Muscle layer of colon (tissue), 2 donors: Measurements from ENCODE around the gene RELN.
"Not testable (repeated sequence)": the region's sequence is repeated elsewhere in the genome, so short reads cannot be mapped to it uniquely, and the experiment has no call there.

Experiments
- H3K27ac ChIP-seq: one replicate; pipeline ENCODE4 v1.7.0; 2013; ENCODE audit warnings: low read depth, mild to moderate bottlenecking, low read length, moderate library complexity
- H3K27me3 ChIP-seq, 2 donors: one replicate each; pipeline ENCODE4 v1.7.0; 2013; ENCODE audit warnings: low read length in 2 of 2, mild to moderate bottlenecking in 2 of 2; ENCODE audit not compliant: insufficient read depth in 2 of 2, control insufficient read depth in 1 of 2
- H3K36me3 ChIP-seq: one replicate; pipeline ENCODE4 v1.7.0; 2013; ENCODE audit warnings: mild to moderate bottlenecking, low read length; ENCODE audit not compliant: insufficient read depth
- H3K4me1 ChIP-seq: one replicate; pipeline ENCODE4 v1.7.0; 2013; ENCODE audit warnings: mild to moderate bottlenecking, low read length; ENCODE audit not compliant: insufficient read depth
- H3K4me3 ChIP-seq, 2 donors: one replicate each; pipeline ENCODE4 v1.7.0; 2013; ENCODE audit warnings: low read length in 2 of 2, low read depth in 1 of 2, mild to moderate bottlenecking in 1 of 2, moderate library complexity in 1 of 2
- H3K9ac ChIP-seq: one replicate; pipeline ENCODE4 v1.7.0; 2013; ENCODE audit warnings: low read length
- H3K9me3 ChIP-seq: one replicate; pipeline ENCODE4 v1.7.0; 2013; ENCODE audit warnings: mild to moderate bottlenecking, low read length
- donor health status: abdominal sarcoma.
- donor health status: Adenocarcinoma of cecum.

The RELN gene

GRCh38 chr7:103821092-103821491, 168.4 kb downstream of the RELN start:
- H3K9me3 ChIP-seq: no peaks in the 10 kb centered on the region
- no peak overlapping the region for H3K4me3 ChIP-seq
- H3K27ac ChIP-seq: no peak overlapping the region
- no peaks in the 10 kb centered on the region for H3K4me1 ChIP-seq
- H3K36me3 ChIP-seq: no peaks in the 10 kb centered on the region
- H3K27me3 ChIP-seq: no peaks in the 10 kb centered on the region
- no peak overlapping the region for H3K9ac ChIP-seq

GRCh38 chr7:103815972-103816371, 173.5 kb downstream of the RELN start:
- not testable (repeated sequence) for H3K4me3 ChIP-seq, H3K4me1 ChIP-seq, H3K9me3 ChIP-seq, H3K9ac ChIP-seq, H3K27ac ChIP-seq, H3K27me3 ChIP-seq, H3K36me3 ChIP-seq

GRCh38 chr7:103813970-103814369, 175.5 kb downstream of the RELN start:
- Histone ChIP-seq H3K36me3 (no peaks in the 10 kb centered on the region), H3K9ac (no peak overlapping the region), H3K27me3 (no peaks in the 10 kb centered on the region), H3K9me3 (no peaks in the 10 kb centered on the region), H3K4me1 (no peaks in the 10 kb centered on the region), H3K27ac (no peak overlapping the region), H3K4me3 (no peak overlapping the region)

- no peaks in the 10 kb centered on the region for H3K36me3 ChIP-seq
- no peaks in the 10 kb centered on the region for H3K27me3 ChIP-seq
- H3K9ac ChIP-seq: no peak overlapping the region
- no peak overlapping the region for H3K27ac ChIP-seq
- no peak overlapping the region for H3K4me3 ChIP-seq
- no peaks in the 10 kb centered on the region for H3K4me1 ChIP-seq
- H3K9me3 ChIP-seq: no peaks in the 10 kb centered on the region
Measured at GRCh38 chr7:103811997-103812396, 177.5 kb downstream of the RELN start.

GRCh38 chr7:103811290-103811689, 178.2 kb downstream of the RELN start:
- Histone ChIP-seq H3K36me3 (no peaks in the 10 kb centered on the region), H3K9me3 (no peaks in the 10 kb centered on the region), H3K4me3 (no peak overlapping the region), H3K27me3 (no peaks in the 10 kb centered on the region), H3K27ac (no peak overlapping the region), H3K9ac (no peak overlapping the region), H3K4me1 (no peaks in the 10 kb centered on the region)

- Histone ChIP-seq H3K4me3 (no peak overlapping the region), H3K9ac (no peak overlapping the region), H3K4me1 (no peaks in the 10 kb centered on the region), H3K27ac (no peak overlapping the region), H3K36me3 (no peaks in the 10 kb centered on the region), H3K9me3 (no peaks in the 10 kb centered on the region), H3K27me3 (no peaks in the 10 kb centered on the region)
Measured at GRCh38 chr7:103810112-103810744, 179.2 kb downstream of the RELN start.

- no peak overlapping the region for H3K4me3 ChIP-seq
- no peaks in the 10 kb centered on the region for H3K36me3 ChIP-seq
- H3K9me3 ChIP-seq: no peaks in the 10 kb centered on the region
- H3K27me3 ChIP-seq: no peaks in the 10 kb centered on the region
- no peaks in the 10 kb centered on the region for H3K4me1 ChIP-seq
- no peak overlapping the region for H3K27ac ChIP-seq
- H3K9ac ChIP-seq: no peak overlapping the region
Measured at GRCh38 chr7:103809229-103809994, 180.0 kb downstream of the RELN start.

- H3K27me3 ChIP-seq: no peaks in the 10 kb centered on the region
- no peak overlapping the region for H3K4me3 ChIP-seq
- no peak overlapping the region for H3K27ac ChIP-seq
- H3K4me1 ChIP-seq: no peaks in the 10 kb centered on the region
- H3K9ac ChIP-seq: no peak overlapping the region
- no peaks in the 10 kb centered on the region for H3K36me3 ChIP-seq
- H3K9me3 ChIP-seq: no peaks in the 10 kb centered on the region
Measured at GRCh38 chr7:103805346-103805745, 184.1 kb downstream of the RELN start.

GRCh38 chr7:103803631-103804030, 185.8 kb downstream of the RELN start:
- Histone ChIP-seq H3K27me3 (no peaks in the 10 kb centered on the region), H3K9ac (no peak overlapping the region), H3K4me1 (no peaks in the 10 kb centered on the region), H3K27ac (no peak overlapping the region), H3K4me3 (no peak overlapping the region), H3K36me3 (no peaks in the 10 kb centered on the region), H3K9me3 (no peaks in the 10 kb centered on the region)

- Histone ChIP-seq H3K9me3 (no peaks in the 10 kb centered on the region), H3K9ac (no peak overlapping the region), H3K27me3 (no peaks in the 10 kb centered on the region), H3K4me1 (no peaks in the 10 kb centered on the region), H3K27ac (no peak overlapping the region), H3K4me3 (no peak overlapping the region), H3K36me3 (no peaks in the 10 kb centered on the region)
Measured at GRCh38 chr7:103799298-103799697, 190.2 kb downstream of the RELN start.

GRCh38 chr7:103797647-103798307, 191.7 kb downstream of the RELN start:
- Histone ChIP-seq H3K4me3 (no peak overlapping the region), H3K9ac (no peak overlapping the region), H3K27ac (no peak overlapping the region), H3K4me1 (no peaks in the 10 kb centered on the region), H3K27me3 (no peaks in the 10 kb centered on the region), H3K36me3 (no peaks in the 10 kb centered on the region), H3K9me3 (no peaks in the 10 kb centered on the region)
